Neuronal stem cell (in vitro differentiated cells): ENCODE results near the gene PCMTD2. TPM values are rescaled to one million over a fixed set of nuclear protein-coding genes. Genes with fewer than 3 reads are reported as not detected.

Source experiments
- small RNA-seq: library from polyadenylated mRNA; stranded (forward); fragments of <200 nt; extraction: miRNeasy Mini kit (QIAGEN cat#:217004); gene quantifications from one replicate; pipeline ENCODE3, GENCODE V24; 2013; ENCODE audit not compliant: insufficient read depth

Gene PCMTD2

Small RNA genes within 50 kb of the gene (small RNA-seq; reads per million reads assigned to genes)
- not detected for gene AL137028.2
